Forelimb muscle (tissue), 1 donor: ENCODE measurements around the gene ZNF692. TPM values are rescaled to one million over a fixed set of nuclear protein-coding genes. Genes with fewer than 3 reads are reported as not detected.

Experiments used
- DNase-seq: peaks from one replicate; pipeline ENCODE4 v3.0.0-alpha.2; 2013; ENCODE audit warnings: low read depth
- polyA plus RNA-seq: library from polyadenylated mRNA; unstranded; fragments of 120-200 nt; gene quantifications from one replicate; pipeline ENCODE4 v1.2.1, GENCODE V29; 2013; ENCODE audit not compliant: insufficient read length

The ZNF692 gene
- polyA plus RNA-seq, 1 donor: 30.7 TPM

DNA sequence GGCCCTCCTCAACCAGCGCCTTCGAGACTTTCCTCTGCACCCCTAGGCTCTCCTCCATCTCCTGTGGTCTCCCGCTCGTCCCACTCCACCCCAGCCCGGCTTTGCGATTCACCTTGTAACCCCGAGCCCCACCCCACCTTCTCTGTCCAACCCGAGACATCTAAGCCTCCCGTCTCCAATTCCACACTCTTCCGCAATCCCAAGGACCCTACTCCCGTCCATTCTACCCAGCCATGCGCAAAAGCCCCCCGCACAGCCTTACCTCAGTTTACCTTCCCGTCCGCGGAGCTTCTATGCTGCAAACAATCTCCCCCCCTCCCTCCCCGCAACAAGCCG is 33.3 kb downstream of the ZNF692 start:
- no peak for DNase-seq

DNA sequence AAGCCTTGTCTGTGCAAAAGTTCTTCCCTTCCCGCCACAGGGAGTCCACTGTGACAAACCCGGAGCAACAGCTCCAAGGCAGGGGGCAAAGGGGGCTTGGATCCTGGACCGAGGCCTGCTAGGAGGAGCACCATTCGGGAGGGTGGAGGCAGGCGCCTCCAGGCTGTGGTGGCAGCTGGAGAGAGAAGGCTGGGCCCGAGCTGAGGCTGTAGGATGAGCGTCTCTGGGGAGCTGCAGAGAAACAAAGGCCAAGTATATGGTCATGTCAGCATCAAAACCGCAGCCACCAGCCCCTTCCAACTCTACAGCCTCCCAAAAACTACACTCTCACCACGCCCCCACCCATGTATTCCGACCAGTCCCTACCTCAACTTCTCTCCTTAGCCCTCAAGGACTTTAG is 33.7 kb downstream of the ZNF692 start:
- no peak for DNase-seq

DNA sequence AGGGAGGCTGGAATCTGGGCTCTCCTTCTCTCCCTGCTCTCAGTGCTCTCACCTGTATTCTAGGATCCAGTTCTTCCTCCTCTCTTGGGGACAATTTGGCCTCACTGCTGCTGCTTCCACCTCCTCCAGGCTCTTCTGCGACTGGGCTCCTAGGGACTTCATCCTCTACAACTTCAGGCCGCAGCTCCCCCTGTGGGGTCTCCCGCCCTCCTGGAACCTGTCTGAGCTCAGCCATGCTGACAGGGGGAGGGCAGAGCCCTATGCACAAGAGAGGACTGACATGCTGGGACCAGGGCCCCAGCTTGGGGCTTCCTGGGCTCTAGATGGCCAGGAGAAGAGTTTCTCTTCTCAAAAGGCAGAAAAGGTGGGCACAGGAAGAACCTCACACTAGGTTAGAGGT is 34.2 kb downstream of the ZNF692 start:
- DNase-seq: no peak

DNA sequence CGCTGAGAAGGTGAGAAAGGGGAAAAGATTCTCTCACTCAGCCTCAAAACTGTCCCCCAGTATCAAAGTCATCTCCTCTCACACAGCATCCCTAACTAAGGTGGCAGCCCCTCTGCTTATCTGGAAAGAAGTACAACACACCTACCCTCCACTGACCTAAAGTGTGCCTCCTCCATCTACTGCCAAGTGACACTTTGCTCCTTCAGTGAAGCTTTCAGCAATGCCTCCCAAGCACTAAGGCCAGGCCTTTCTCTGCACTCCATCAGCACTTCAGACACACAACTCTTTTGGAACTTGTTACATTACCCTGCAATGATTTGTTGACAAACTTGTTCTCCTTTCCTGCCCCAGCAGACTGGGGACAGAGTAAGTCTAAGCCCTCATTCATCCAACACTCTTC is 34.6 kb downstream of the ZNF692 start:
- DNase-seq: no peak

DNA sequence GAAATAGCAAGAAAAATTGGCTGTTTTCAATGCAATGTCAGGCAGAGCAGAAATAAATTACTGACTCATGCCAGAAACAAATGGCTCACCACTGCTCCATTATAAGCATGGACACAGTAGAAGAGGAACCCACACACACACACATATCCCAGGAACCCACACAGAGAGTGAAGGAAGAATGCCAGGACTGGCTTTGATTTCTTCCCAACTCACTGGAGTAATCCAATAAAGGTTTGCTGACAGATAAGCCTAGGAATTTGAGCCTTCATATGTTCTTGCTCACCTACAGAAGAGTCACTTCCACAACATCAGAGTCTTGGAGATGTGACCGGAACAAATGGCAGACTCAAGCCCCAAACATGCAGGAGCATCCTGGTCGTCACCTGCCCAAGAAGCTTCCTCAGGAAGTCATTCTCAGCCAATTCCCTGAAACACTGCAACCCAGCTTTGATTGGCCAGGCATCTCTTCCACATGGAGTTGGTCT is 35.3 kb downstream of the ZNF692 start:
- DNase-seq: no peak

DNA sequence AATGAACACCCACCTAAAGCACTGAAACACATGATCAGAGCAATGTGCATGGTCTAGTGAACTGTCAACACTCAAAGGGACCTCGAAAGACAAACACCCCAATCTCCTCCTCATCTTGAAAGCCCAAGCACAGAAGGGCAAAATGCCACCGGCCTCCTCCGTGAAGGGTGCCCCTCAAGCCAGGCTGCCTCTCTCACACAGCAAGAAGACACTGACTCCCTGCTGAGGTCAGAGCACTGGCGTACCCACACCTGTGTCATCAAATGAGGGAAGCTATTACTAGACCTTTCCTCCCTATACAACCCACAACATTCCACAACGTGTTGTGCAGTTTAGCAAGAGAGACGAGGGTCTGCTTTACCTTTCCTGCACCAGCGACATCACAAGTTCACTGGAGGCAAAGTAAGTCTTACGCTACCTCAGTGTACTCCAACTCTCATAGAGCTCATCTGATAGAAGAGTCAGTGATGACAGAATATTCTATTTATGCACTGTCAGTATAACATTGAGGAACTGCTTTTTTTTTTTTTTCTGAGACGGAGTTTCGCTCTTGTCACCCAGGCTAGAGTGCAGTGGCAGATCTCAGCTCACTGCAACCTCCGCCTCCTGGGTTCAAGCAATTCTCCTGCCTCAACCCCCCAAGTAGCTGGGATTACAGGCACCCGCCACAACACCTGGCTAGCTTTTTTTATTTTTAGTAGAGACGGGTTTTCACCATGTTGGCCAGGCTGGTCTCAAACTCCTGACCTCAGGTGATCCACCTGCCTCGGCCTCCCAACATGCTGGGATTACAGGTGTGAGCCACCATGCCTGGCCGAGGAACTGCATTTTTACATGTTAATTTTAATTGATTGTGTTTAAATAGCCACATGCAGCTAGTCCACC is 36.5 kb downstream of the ZNF692 start:
- DNase-seq: no peak

DNA sequence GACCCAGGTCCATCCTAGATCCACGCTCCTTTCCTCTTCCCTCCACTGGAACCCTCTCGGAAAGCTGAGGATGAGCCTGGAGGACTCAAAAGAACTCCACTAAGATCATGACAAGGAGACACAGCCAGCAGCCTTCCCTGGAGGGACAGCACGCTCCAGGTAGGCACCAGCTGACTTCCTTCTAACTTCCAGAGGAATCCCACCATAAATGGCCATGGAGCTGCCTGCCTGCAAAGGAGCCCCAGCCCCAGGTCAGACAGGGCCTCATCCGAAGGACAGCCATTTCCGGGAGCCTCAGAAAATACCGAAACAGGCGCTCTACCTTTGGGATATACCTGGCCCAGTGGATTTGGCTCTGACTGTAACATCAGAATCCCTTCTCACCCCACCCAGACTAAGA is 37.2 kb downstream of the ZNF692 start:
- no peak for DNase-seq

DNA sequence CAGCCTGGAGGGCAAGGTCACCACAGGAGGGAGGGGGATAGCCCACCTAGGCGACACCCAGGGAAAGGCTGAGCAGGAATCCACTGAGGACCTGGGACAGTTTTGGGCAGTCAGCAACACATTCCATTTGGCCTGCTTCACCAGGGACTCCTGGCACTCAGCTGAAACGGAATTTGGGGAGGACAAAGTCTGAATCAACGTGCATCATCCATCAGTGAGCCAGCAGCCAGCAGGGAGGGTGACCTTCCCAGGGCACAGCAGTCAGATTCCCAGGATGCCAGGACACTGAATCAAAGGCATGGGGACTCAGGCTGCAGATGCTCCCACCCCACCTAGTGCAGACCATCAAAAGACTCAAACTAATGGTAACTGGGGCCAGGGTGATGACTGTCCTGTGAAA is 37.8 kb downstream of the ZNF692 start:
- no peak for DNase-seq

DNA sequence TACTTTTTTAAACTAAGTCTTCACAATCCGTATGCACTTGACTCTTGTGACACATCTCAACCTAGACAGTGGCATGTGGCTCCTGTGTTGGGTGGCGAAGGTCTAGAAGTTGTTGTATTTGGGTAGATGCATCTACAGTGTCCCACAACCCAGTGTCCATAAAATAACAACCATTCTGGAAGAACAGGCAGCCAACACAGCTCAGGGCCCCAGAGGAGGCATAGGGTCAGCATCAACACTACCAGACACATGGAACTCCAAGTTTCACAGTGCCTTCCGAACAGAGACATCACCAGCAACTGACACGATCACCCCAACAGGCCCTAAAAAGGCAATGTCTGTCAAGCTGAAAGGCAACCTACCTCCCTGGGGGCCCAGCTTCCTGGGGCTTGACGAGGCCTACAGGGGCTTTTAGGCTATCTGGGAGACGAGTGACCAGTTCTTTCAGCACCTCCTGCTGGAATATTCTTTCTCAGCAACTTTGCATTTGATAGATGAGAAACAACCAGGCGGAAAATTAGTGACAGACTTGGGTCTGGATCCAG is 38.8 kb downstream of the ZNF692 start:
- no peak for DNase-seq

DNA sequence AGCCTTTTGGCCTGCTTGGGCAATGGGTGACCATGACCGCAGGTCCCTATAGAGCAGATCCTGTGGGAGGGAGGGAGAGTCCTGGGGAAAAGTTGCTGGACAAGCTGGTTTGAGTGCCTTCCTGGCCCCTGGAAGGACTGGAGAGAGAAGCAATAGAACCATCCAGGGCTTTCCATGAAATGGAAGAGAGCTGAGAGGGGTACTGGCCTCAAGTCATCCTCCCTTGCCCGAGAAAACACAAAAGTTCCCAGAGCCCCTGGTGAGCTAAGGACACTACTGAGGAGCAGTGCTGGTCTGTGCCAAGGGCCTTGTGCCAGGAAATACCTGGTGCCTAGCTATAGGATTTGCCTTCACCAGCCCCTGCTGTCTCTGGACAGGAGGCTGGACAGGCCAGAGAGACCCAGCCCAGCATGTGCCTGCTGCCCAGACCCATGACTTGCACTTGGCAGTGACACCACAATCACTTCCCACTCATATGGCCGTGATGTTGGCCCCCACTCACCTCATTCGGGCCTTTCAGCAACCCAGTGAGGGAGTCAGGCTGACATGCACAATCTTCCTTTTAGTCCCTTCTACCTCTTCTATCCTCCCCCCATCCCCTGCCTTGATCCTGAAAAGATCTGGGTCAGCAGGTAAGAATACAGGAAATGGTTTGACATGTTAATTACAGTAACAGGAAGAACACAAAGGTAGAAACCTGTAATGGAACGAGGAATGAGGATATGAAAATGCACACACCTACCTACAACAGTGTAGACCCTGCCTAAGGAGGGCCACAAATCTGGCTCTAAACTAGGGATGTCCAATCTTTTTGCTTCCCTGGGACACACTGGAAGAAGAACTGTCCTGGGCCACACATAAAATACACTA is 40.1 kb downstream of the ZNF692 start:
- no peak for DNase-seq

DNA sequence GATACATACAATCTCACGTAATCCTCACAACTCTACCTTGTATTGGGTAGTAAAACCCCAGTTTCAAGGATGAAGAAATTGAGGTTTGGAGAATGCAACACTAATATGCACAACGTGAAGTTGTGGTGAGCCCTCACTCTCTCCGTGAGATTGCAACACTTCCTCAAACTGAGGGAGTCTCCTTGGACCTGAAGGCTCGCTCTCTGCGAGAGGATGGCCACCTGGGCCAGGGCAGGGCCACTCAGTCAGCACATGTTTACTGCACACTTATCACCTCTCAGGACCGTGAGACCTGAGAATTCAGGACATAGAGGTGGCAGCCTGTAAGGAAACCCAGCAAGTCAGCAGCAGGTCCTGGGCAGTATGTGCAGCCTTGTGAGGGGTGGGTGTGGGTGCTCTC is 41.8 kb downstream of the ZNF692 start:
- DNase-seq: no peak

DNA sequence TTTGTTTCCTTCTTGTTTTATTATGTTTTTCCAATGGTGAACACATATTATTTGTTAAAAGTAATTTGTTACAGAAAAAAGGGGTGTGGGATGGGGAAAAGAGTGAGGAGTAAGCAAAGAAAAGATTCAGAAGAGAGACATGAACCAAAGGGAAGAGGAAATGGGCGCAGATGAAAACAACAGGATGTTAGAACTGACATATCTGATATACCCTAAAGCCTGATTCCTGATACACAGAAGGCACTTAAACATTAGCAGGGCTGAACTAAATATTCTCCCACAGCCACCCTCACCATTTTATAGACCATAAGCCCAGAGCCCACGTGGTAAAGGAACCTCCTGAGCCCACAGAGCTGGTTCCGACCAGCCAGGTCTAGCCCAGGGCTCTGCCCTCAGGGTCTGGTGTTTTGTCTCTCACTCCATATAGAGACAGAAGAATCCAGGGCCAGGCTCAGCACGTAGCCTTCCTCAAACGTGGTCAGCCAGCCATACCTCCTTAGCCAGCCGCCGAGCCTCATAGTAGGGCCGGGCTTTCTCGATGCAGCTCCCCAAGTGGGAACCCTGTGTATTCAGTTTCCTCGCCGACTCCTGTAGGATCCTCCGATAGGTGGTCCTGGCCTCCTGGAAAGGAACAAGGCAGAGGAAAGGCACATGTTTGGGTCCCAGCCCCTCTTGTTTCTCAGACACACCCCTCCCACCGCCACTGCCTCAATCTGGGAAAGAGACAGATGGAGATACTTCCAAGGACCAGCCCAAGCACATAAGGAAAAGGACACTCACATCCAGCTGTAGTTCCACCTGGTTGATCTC is 42.6 kb downstream of the ZNF692 start:
- DNase-seq: no peak

DNA sequence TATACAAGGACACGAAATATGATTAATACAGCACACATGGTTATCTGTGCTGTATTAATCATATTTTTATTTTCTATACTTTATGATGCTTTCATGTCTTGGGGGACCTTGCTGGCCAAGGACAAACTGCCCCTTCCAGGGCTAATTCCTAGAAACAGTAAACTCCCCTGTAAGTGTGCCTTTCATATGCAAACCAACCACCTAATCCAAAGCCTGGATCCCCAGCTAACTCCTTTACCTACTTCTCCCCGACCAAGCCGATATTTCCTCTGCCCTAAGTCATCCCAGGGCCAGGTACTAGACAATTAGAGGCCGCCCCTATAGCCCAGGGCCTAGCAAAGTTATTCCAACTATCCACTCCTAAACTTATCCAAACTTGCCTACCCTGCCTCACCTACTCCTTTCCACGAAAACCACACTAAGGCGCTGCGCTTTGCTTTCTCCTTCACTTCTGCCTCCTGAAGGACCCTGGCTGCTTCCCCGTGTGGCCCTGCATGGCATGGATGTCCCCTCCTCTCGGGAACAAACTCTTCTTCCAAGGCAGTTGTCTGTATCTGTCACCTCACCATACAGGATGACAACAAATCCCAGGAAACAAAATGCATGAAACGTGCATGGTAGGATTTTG is 43.4 kb downstream of the ZNF692 start:
- DNase-seq: no peak

DNA sequence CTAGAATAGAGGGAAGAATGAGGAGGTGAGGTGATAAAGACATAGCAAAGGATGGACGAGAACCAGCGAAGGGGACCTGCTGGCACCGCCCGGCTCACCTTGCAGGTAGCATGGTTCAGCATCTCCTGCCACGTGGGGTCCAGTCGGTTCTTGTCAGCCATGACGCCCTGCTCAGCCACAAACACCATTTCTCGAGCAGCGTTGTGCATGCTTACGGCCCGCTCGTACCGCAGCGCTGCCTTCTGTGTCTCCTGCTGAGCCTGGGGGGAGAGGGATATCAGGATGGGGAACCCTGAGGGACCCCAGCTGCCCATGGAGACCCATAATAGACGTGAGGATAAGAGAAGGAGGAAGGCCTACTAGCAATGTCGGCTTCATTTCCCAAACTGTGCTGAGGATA is 44.5 kb downstream of the ZNF692 start:
- no peak for DNase-seq

DNA sequence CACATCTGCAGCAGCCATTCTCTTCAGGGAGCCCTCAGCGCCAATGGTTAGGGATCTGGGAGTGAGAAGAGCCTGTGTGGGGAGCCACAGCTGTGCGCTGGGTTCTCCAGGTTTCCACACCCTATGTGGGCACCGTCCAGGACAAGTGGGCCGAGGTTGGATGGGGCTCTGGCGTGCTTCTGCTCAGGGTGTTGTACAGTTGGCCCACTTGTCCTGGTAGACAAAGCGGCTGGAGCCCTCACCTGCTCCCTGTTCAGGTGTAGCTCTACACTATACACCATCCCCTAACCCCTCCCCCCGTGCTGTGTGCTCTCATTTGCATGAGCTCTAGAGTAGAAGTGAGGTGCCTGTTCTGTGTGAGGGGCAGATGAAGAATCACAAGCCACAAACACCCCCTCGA is 45.3 kb downstream of the ZNF692 start:
- no peak for DNase-seq

DNA sequence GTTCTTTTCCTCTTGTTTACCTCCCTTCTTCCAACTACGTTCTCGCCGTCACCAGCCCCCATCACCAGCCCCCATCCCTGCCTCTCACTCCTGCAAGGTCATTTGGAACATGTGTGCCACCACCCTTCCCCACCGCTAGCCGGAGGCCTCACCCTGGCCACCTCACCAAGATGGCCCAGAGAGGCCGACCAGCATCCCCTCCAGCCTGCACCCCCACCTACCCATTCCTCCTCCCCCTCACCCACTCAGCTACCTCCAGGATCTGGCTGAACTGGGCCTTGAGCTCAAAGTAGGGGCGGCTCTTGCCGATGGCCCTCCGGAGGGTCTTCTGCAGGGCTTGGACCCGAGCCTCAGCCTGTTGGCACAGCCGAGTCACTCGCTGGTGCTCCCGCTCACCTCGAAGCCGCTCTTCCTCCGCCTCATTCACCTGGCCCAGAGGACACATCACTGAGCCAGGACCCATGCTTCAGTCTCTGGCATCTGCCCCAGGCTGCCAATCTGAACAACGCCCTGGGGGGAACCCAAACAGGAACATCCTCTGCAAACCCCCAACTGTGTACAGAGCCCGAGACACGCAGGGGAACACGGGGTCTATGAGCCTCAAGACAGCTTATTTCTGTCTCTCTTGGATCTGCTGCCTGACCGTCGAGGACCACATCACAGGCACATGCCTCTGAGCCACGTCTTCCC is 46.0 kb downstream of the ZNF692 start:
- no peak for DNase-seq

DNA sequence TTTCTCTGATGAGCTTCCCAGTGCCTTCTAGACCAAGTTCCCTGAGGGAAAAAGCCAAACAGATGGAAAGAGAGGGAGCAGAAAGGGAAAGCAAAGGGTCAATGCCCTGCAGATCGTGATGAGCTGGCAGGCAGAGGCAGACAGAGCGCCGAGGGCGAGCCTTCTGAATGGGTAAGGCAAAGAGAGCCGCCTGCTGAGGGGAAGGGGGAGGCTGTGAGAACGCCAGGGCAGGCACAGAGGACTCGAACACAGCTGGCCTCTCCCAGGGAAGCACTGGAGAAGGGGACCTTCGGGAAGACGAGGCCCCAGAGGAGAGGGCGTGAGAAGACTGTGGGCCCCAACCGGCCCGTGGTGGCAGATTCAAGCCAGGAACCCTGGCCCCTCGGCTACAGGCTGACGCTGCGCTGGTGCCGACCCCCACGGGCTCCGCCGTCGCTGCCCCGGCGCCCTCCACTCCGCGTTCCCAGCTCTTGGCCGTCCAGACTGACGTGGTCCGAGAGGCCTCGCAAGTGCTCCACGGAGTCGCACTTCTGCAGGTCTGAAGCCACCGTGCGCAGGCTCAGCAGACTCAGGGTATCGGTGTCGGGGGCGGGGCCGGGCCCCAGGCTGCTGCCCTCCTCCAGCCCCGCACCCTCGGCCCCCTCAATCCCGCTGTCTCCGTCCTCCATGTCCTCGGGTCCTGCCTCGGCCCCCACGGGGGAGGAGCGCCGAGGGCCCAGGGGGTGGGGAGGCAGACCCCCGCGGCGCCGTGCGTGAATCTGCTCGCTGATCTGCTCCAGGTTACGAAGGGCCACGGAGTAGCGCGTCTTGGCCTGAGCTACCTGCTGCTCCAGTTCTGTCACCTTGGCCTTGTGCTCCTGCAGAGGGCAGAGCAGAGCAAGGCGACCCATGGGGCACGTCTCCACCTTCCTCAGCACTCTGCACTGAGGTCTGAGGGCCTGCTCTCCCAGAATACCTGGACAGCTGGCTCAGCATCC is 47.1 kb downstream of the ZNF692 start:
- DNase-seq: no peak

DNA sequence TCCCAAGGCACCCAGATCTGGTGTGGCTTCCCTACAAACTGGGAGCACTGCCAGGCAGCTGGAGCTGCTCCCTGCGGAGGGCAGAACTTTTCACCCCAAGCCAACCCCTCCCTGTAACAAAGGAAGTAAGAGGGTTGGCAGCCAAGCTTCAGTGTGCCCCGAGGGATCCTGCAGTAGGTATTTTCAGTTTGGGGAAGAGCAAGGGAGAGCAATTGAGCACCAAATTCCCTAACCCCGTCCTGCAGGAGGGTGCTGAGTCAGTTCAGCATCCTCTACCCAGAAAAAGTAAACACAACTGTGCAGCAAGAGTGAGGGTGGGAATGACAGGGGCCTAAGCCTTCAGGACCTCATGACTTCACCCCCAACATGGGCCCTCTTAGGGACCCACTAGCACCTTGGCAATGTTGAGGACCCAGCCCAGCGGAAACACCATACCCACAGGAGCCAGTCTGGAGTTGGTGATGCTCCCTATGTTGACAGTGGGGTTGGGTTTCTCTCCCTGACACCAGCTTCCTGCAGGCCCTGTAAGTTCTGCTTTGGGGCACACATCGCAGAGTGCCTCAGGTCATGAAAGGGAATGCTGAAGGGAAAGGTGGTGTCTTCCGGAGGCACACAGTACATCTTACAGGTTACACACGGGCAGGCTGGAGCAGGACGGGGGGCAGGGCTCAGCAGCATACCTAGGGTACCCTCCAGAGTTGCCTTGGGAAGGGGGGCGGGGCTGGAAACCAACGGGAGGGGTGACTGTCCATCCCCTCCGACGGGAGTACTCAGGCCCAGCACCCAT is 48.0 kb downstream of the ZNF692 start:
- no peak for DNase-seq
